ENCODE data around the gene ANO10. TPM values are rescaled to one million over a fixed set of nuclear protein-coding genes. Genes with fewer than 3 reads are reported as not detected.

ANO10 gene
- total RNA-seq, 4 donors from 2014 or later: 20.9 to 70.5 (median 48.0) TPM

DNA sequence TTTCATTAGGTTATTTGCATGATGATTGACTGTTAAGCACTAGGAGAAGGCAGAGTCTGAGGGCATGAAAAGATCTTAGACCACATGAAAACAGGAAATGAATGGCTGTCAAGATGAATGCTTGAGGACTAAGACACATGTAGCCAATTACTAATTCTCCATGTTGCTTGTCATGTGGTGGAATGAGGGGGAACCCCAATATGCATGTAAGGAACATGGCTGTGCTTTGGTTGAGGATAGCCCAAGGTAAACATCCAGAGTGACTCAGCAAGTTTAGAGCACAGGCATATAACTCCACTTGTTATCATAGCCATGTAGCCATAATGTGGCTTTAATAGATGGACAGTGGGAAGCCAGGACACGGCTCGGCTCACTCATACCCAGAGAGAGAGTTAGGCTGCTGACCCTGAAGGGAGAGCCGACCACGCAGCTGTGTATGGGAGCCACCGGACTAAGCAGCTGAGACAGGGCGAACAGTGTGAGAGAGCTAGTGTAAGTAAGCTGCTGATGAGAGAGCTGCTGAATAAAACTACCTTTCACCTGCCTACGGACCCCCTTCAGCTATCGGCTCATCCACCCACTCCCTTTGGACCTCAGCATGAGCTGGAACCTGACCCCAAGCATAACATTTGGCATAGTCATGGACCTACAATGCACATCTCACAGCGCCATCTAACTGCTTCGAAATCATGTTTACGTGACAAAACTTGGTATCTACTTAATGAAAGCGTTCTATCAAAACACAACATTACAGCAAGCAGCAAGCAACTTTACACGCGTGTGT, 37.6 kb downstream of the ANO10 start:
- in situ Hi-C loops (cut with MboI; ENCODE audit: low pct_ligation_motif_present in 1 of 4, low pct_unique_long_range_greater_than_20kb in 1 of 4, low sequenced_read_pairs in 3 of 4) (no loop called here), intact Hi-C loops (cut with DNase I; ENCODE audit: low total_unique reads) (no loop called here)
- no peaks in the 10 kb centered on the region for H3K27me3 ChIP-seq
- DNase-seq: no peak
- H3K4me3 ChIP-seq: no peak overlapping the region
- H3K9me3 ChIP-seq: no peaks in the 10 kb centered on the region
- TF ChIP-seq EP300 (IDR thresholded peaks at IDR 0.05; ENCODE audit: low read depth): no peak
- TF ChIP-seq, protein P1, sequence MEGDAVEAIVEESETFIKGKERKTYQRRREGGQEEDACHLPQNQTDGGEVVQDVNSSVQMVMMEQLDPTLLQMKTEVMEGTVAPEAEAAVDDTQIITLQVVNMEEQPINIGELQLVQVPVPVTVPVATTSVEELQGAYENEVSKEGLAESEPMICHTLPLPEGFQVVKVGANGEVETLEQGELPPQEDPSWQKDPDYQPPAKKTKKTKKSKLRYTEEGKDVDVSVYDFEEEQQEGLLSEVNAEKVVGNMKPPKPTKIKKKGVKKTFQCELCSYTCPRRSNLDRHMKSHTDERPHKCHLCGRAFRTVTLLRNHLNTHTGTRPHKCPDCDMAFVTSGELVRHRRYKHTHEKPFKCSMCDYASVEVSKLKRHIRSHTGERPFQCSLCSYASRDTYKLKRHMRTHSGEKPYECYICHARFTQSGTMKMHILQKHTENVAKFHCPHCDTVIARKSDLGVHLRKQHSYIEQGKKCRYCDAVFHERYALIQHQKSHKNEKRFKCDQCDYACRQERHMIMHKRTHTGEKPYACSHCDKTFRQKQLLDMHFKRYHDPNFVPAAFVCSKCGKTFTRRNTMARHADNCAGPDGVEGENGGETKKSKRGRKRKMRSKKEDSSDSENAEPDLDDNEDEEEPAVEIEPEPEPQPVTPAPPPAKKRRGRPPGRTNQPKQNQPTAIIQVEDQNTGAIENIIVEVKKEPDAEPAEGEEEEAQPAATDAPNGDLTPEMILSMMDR (IDR thresholded peaks at IDR 0.05): no peak
- TF ChIP-seq POLR2AphosphoS5 (IDR thresholded peaks at IDR 0.05): no peak
- no peaks in the 10 kb centered on the region for H3K36me3 ChIP-seq
- H3K4me1 ChIP-seq: peaks cover 0 to 5% (median 1%) of the 10 kb centered on the region in 4 donors
- WGBS, 2 donors (ENCODE audit: low coverage in 1 of 2): 94 to 95% methylated on average over 8 to 14 of the region's 14 CpGs
- H3K27ac ChIP-seq: no peak overlapping the region

DNA sequence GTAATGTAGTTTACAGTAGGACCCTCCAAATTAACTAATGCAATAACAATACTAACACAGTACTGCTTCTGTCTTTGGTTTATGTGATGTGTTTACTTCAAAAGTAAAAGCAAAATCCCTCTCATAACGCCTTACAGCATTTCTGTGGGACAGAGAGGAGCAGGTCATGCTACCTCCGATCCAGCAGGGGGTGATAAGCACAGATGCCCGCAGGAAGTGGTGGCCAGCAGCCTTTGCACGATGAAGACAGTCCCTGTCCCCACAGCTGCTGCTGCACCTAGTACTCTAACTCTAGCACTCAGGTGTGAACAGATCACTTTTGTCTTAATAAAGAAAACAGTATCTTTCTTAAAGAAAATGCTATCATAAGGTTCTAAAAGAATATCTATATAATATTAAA, 38.3 kb downstream of the ANO10 start:
- Histone ChIP-seq H3K36me3 (no peaks in the 10 kb centered on the region), H3K4me1 (peaks cover 0 to 5% (median 1%) of the 10 kb centered on the region in 4 donors), H3K4me3 (no peak overlapping the region), H3K27ac (peak overlapping the region in 1 of 4 donors; percentile 40), H3K9me3 (no peaks in the 10 kb centered on the region), H3K27me3 (no peaks in the 10 kb centered on the region)
- 76 to 90% methylated on average over 3 to 4 of the region's 4 CpGs for WGBS, 2 donors (ENCODE audit: low coverage in 1 of 2)
- no peak for DNase-seq
- in situ Hi-C loops (cut with MboI; ENCODE audit: low pct_ligation_motif_present in 1 of 4, low pct_unique_long_range_greater_than_20kb in 1 of 4, low sequenced_read_pairs in 3 of 4) (no loop called here), intact Hi-C loops (cut with DNase I; ENCODE audit: low total_unique reads) (no loop called here)
- TF ChIP-seq EP300 (IDR thresholded peaks at IDR 0.05; ENCODE audit: low read depth) (no peak), POLR2AphosphoS5 (IDR thresholded peaks at IDR 0.05) (no peak), POLR2A (IDR thresholded peaks at IDR 0.05) (no peak)
- TF ChIP-seq, protein P1 (IDR thresholded peaks at IDR 0.05): no peak

DNA sequence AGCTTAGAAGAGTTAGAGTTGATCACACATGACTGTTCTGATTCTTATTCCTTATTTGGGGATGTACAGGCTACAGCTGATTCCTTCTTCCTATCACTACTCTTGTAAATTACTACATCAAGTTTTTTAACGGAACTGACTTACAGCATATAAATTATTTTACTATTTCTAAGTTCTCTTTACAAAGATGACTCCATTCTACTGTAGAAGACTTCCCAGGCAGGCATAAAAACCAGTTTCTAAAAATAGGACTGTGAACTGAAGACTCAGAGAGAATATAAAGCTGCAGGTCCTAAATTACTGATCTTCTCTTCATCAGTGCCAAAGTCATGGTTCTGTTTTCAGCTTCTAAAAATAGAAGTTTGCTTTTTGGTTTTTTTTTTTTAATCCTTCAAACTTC, 38.9 kb downstream of the ANO10 start:
- Histone ChIP-seq H3K27me3 (no peaks in the 10 kb centered on the region), H3K27ac (peak overlapping the region in 1 of 4 donors; percentile 40), H3K4me1 (peaks cover 0 to 5% (median 1%) of the 10 kb centered on the region in 4 donors), H3K4me3 (no peak overlapping the region), H3K9me3 (no peaks in the 10 kb centered on the region), H3K36me3 (no peaks in the 10 kb centered on the region)
- DNase-seq: no peak
- intact Hi-C loops (cut with DNase I; ENCODE audit: low total_unique reads): no loop called here
- TF ChIP-seq EP300 (IDR thresholded peaks at IDR 0.05; ENCODE audit: low read depth) (no peak), POLR2A (IDR thresholded peaks at IDR 0.05) (no peak), POLR2AphosphoS5 (IDR thresholded peaks at IDR 0.05) (no peak)
- TF ChIP-seq, protein P1 (IDR thresholded peaks at IDR 0.05): no peak
- WGBS, 2 donors (ENCODE audit: low coverage in 1 of 2): 36 to 51% methylated on average over 1 of the region's 1 CpG
- in situ Hi-C loops (cut with MboI; ENCODE audit: low pct_ligation_motif_present in 1 of 4, low pct_unique_long_range_greater_than_20kb in 1 of 4, low sequenced_read_pairs in 3 of 4): no loop called here

DNA sequence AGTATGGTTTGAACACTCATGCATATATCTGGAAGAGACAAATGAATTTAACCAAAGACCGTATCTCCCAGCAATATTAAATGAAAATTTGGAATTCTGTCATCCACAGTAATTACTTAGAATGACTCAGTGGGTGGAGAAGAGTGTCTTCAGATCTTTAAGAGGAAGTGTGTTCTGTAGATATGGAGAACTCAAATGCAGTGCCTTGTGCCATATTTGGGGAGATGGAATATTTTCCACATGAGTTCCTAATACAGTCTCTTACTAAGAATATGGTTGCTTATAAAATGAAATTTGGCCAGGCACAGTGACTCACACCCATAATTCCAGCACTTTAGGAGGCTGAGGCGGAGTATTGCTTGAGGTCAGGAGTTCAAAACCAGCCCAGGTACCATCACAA, 40.5 kb downstream of the ANO10 start:
- Histone ChIP-seq H3K36me3 (peaks cover 0 to 5% (median under 1%) of the 10 kb centered on the region in 4 donors), H3K27me3 (no peaks in the 10 kb centered on the region), H3K4me3 (no peak overlapping the region), H3K4me1 (peaks cover 0 to 5% (median 1%) of the 10 kb centered on the region in 4 donors), H3K27ac (no peak overlapping the region), H3K9me3 (no peaks in the 10 kb centered on the region)
- DNase-seq: no peak
- in situ Hi-C loops (cut with MboI; ENCODE audit: low pct_ligation_motif_present in 1 of 4, low pct_unique_long_range_greater_than_20kb in 1 of 4, low sequenced_read_pairs in 3 of 4): no loop called here
- intact Hi-C loops (cut with DNase I; ENCODE audit: low total_unique reads): no loop called here
- WGBS, 2 donors (ENCODE audit: low coverage in 1 of 2): 50 to 58% methylated on average over 2 of the region's 2 CpGs
- TF ChIP-seq POLR2AphosphoS5 (IDR thresholded peaks at IDR 0.05) (no peak), POLR2A (IDR thresholded peaks at IDR 0.05) (no peak), EP300 (IDR thresholded peaks at IDR 0.05; ENCODE audit: low read depth) (no peak)
- TF ChIP-seq, protein P1 (IDR thresholded peaks at IDR 0.05): no peak
